HG03045 (cell line): ENCODE data around the gene AMBP.
"Not testable (repeated sequence)": the region's sequence is repeated elsewhere in the genome, so short reads cannot be mapped to it uniquely, and the experiment has no call there.

Experiments
- ATAC-seq: cut with Tn5 transposase; IDR thresholded peaks from one replicate; pipeline ENCODE4 v1.9.1; 2021; ENCODE audit warnings: mild to moderate bottlenecking, moderate library complexity; ENCODE audit not compliant: unreplicated experiment

AMBP gene

GRCh38 chr9:114093031-114093471 is 15.0 kb upstream of the AMBP start:
- ATAC-seq, result no peak

GRCh38 chr9:114092336-114092735 is 14.2 kb upstream of the AMBP start:
- no peak for ATAC-seq

GRCh38 chr9:114091711-114092110 is 13.6 kb upstream of the AMBP start:
- no peak for ATAC-seq

- ATAC-seq, result no peak
Measured at GRCh38 chr9:114090798-114091197, 12.7 kb upstream of the AMBP start.

- no peak for ATAC-seq
Measured at GRCh38 chr9:114089206-114089840, 11.2 kb upstream of the AMBP start.

GRCh38 chr9:114088571-114089170 is 10.6 kb upstream of the AMBP start:
- no peak for ATAC-seq

- no peak for ATAC-seq
Measured at GRCh38 chr9:114087721-114088120, 9.6 kb upstream of the AMBP start.

- no peak for ATAC-seq
Measured at GRCh38 chr9:114086607-114087006, 8.5 kb upstream of the AMBP start.

- ATAC-seq, result no peak
Measured at GRCh38 chr9:114086009-114086408, 7.9 kb upstream of the AMBP start.

- ATAC-seq, result no peak
Measured at GRCh38 chr9:114085387-114085789, 7.3 kb upstream of the AMBP start.

- ATAC-seq, result no peak
Measured at GRCh38 chr9:114084282-114085073, 6.4 kb upstream of the AMBP start.

GRCh38 chr9:114083666-114084065 is 5.6 kb upstream of the AMBP start:
- ATAC-seq, result no peak

GRCh38 chr9:114082763-114083412 is 4.8 kb upstream of the AMBP start:
- not testable (repeated sequence) for ATAC-seq

GRCh38 chr9:114082017-114082762 is 4.1 kb upstream of the AMBP start:
- ATAC-seq, result peak; percentile 72

GRCh38 chr9:114081441-114082016 is 3.4 kb upstream of the AMBP start:
- no peak for ATAC-seq

GRCh38 chr9:114080773-114081440 is 2.8 kb upstream of the AMBP start:
- ATAC-seq, result no peak

GRCh38 chr9:114080195-114080772 is 2.2 kb upstream of the AMBP start:
- ATAC-seq, result no peak

GRCh38 chr9:114078781-114079156 is 669 bp upstream of the AMBP start:
- ATAC-seq, result no peak

GRCh38 chr9:114077162-114077837 is 800 bp downstream of the AMBP start:
- no peak for ATAC-seq
